Large intestine (tissue), 12 donors: ENCODE results near the gene PIK3C2G. TPM values are rescaled to one million over a fixed set of nuclear protein-coding genes. Genes with fewer than 3 reads are reported as not detected.

Source experiments
- DNase-seq, 2 donors: peaks; one replicate each; pipeline versions ENCODE4 v3.0.0 to v3.0.0-alpha.2; 2013
- H3K27ac ChIP-seq: one replicate; pipeline ENCODE4 v1.5.1; 2013; ENCODE audit warnings: low read length
- H3K27me3 ChIP-seq: 2 replicates; pipeline ENCODE4 v1.6.1; 2013; ENCODE audit warnings: low read length; ENCODE audit not compliant: control insufficient read depth, insufficient read depth
- H3K36me3 ChIP-seq: 2 replicates; pipeline ENCODE4 v1.6.1; 2013; ENCODE audit warnings: low read length; ENCODE audit not compliant: control insufficient read depth, insufficient read depth
- H3K4me1 ChIP-seq: one replicate; pipeline ENCODE4 v1.6.1; 2013; ENCODE audit warnings: low read length; ENCODE audit not compliant: control insufficient read depth, insufficient read depth
- H3K4me3 ChIP-seq: one replicate; pipeline ENCODE4 v1.5.1; 2013; ENCODE audit warnings: low read length
- H3K9me3 ChIP-seq: one replicate; pipeline ENCODE4 v1.6.1; 2013; ENCODE audit warnings: mild to moderate bottlenecking, low read depth, low read length, moderate library complexity; ENCODE audit not compliant: control insufficient read depth
- whole genome bisulfite sequencing: methylation state at CpG from one replicate; pipeline ENCODE4 v1.1.5; 2013; ENCODE audit warnings: low lambda C conversion rate; ENCODE audit not compliant: insufficient coverage; 5-methylcytosine and 5-hydroxymethylcytosine counted together
- long read RNA-seq, 11 donors: transcript quantifications; one replicate each; lab custom pipeline, GENCODE V29; 2026
- polyA plus RNA-seq: library from polyadenylated mRNA; unstranded; fragments of 120-200 nt; gene quantifications from one replicate; pipeline ENCODE4 v1.2.1, GENCODE V29; 2013

Gene PIK3C2G
- 2.1 TPM for polyA plus RNA-seq
- long read RNA-seq, donor 1: 0 reads
- long read RNA-seq, donor 2: 0 reads
- long read RNA-seq, donor 3: 0 reads
- long read RNA-seq, donor 4: 0 reads
- long read RNA-seq, donor 5: 0 reads
- long read RNA-seq, donor 6: 0 reads
- long read RNA-seq, donor 7: 0 reads
- long read RNA-seq, donor 8: 0 reads
- long read RNA-seq, donor 9: 0 reads
- long read RNA-seq, donor 10: 0 reads
- long read RNA-seq, donor 11: 0 reads

DNA sequence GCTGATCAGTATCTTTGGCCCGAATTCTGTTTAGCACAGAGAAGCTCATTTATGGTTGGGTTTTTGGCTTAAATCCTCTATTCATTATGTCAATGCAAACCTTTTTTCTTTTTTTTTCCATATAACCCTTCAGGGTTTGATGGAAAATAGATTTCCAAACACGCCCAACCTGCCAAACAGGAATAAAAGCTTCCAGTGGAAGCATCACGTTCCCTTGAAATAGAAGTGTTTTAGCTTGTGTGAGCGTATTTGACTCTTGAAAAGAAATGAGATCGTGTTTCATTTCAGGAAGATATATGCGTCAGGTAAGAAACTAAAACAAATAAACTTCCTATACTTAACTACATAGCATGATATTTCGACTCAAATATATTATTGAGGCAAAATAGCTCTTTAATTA, at the start of gene PIK3C2G:
PIK3C2G (plus strand) TSS at position 246 of the 400 bp plus-strand sequence. CDS start 20,564 bp downstream, outside the sequence.
- H3K4me3 ChIP-seq: no peak within 1 kb of the TSS
- no peaks in the 10 kb centered on the region for H3K36me3 ChIP-seq
- no peaks in the 10 kb centered on the region for H3K27me3 ChIP-seq
- H3K9me3 ChIP-seq: no peaks in the 10 kb centered on the region
- WGBS: 100% methylated on average over 3 of the region's 7 CpGs
- H3K4me1 ChIP-seq: peaks cover 12% of the 10 kb centered on the region
- H3K27ac ChIP-seq: peak within 1 kb of the TSS; percentile 41
- DNase-seq: no peak

- H3K36me3 ChIP-seq: no peaks in the 10 kb centered on the region
- no peak overlapping the region for H3K4me3 ChIP-seq
- no peaks in the 10 kb centered on the region for H3K27me3 ChIP-seq
- no peak for DNase-seq
- H3K27ac ChIP-seq: no peak overlapping the region
- 71% methylated on average over 1 of the region's 1 CpG for WGBS
- no peaks in the 10 kb centered on the region for H3K4me1 ChIP-seq
- no peaks in the 10 kb centered on the region for H3K9me3 ChIP-seq
These were observed 43.4 kb upstream of the PIK3C2G start for GRCh38 chr12:18217966-18218365.

DNA sequence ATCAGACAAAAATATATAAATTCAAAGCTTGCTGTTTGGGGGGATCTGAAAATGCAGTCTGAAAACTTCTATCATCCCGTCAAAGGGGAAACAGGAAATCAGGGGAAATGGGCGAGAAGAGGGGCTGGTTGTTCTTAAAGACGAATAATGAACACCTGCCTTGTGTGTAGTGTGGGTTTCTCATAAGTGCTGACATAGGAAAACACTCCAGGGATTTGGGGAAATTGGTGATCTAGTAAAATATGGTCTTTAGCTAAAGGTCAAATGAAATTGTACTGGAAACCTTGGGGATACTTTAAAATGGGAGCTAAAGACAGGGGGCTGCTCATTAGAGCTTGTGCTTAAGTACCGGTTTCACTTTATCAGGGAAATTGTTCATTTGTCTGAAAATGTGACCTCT, 39.6 kb upstream of the PIK3C2G start:
- Histone ChIP-seq H3K4me3 (no peak overlapping the region), H3K4me1 (no peaks in the 10 kb centered on the region), H3K36me3 (no peaks in the 10 kb centered on the region), H3K27ac (no peak overlapping the region), H3K27me3 (no peaks in the 10 kb centered on the region), H3K9me3 (no peaks in the 10 kb centered on the region)
- WGBS: 40% methylated on average over 1 of the region's 4 CpGs
- no peak for DNase-seq

DNA sequence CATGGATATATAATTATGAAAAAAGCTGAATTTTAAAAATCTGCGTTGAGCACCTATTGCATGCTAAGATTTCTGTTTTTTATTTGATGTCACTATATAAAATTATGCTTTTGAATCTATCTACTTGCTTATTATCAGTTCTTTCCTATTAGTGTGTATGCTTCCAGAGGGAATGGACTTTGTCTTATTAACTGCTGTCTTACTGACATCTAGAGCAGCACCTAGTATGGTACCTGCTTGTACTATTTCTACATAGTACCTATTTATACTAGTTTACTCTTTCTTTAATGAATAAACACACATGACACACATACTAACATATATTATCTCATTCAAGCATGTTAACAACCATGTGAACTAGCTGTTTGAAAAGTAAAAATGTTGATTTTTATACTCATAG, 38.6 kb upstream of the PIK3C2G start:
- no peaks in the 10 kb centered on the region for H3K27me3 ChIP-seq
- H3K4me1 ChIP-seq: no peaks in the 10 kb centered on the region
- no peaks in the 10 kb centered on the region for H3K9me3 ChIP-seq
- no peak overlapping the region for H3K27ac ChIP-seq
- no CpG with 5 or more reads among the region's 1 CpG for WGBS
- H3K36me3 ChIP-seq: no peaks in the 10 kb centered on the region
- H3K4me3 ChIP-seq: no peak overlapping the region
- DNase-seq: no peak

DNA sequence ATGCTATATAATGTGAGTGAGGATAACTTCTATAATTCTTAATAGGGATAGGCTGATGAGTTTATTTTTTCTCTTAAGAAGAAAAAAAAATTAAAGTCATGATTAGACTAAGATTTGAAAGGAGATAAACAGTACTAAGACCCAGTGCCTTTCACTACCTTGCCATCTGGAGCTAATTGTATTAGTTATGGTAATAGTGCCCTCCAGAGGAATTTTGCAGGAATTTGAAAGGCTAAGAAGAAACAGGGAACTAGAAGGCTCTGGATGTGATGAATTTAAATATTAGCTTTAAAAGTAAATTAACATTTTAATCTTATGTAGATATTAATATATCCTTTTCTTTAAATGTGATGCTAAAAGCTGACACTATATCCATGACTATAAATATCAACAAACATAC, 36.6 kb upstream of the PIK3C2G start:
- DNase-seq: peak; percentile 12 to 17
- H3K4me3 ChIP-seq: no peak overlapping the region
- no peaks in the 10 kb centered on the region for H3K36me3 ChIP-seq
- no peaks in the 10 kb centered on the region for H3K4me1 ChIP-seq
- H3K9me3 ChIP-seq: no peaks in the 10 kb centered on the region
- H3K27me3 ChIP-seq: no peaks in the 10 kb centered on the region
- H3K27ac ChIP-seq: no peak overlapping the region

DNA sequence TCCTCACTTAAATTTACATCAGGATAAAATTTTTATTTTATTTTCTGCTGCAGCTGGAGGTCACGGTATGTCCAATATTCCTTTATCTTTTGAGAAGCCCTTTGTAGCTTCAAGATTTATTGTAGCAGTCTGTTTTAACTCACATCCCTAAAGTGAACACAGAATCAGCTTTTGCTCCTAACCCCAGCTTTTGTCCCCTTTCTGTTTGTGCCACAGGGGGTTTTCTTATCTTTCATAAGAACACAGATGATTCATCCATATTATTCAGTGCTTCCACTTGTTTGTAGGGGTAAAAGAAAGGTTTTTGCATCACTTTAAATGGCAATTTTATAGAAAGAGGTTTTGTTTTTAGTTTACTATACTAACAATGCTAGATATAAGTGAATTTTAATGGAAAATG, 21.8 kb upstream of the PIK3C2G start:
- no peak for DNase-seq
- Histone ChIP-seq H3K27ac (no peak overlapping the region), H3K9me3 (peaks cover 4% of the 10 kb centered on the region), H3K27me3 (no peaks in the 10 kb centered on the region), H3K4me3 (no peak overlapping the region), H3K4me1 (no peaks in the 10 kb centered on the region), H3K36me3 (no peaks in the 10 kb centered on the region)
- 100% methylated on average over 1 of the region's 1 CpG for WGBS

DNA sequence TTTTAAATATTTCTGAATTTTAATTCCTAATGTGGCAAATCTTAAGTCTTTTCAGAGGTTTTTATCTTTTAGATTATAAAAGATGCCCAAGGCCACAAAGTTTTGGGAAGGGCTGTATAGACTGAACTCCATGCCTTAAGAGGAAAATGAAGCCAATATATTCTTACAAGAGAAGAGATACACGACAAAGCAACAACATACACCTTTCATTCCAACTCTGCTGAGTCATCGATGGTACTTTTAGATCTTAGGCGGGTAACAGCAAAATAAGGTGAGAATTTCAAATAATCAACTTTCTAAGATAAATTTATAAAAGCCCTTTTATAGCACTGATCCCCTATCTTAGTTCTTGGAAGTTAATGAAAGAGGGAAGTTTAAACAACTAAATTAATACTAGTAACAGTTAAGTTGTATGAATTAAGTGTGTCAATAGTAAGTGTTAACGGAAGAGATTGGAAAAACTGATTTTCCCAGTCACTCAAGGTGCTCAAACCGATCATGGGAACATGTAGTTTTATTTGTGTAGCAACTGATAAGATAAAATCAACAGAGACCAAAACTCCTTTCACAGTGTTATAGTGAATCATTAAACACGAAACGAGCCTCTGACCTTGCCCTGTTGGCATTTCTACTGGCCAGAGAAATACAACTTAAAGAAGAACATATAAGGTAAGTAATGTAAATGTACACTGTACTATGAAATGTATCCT, 18.8 kb upstream of the PIK3C2G start:
- Histone ChIP-seq H3K4me3 (peak overlapping the region; percentile 0), H3K27ac (peak overlapping the region; percentile 70), H3K4me1 (no peaks in the 10 kb centered on the region), H3K36me3 (no peaks in the 10 kb centered on the region), H3K9me3 (no peaks in the 10 kb centered on the region), H3K27me3 (no peaks in the 10 kb centered on the region)
- DNase-seq: peak; percentile 46 to 74
- 19% methylated on average over 4 of the region's 7 CpGs for WGBS

GRCh38 chr12:18243238-18243637, 18.1 kb upstream of the PIK3C2G start:
- Histone ChIP-seq H3K4me3 (peak overlapping the region; percentile 0), H3K36me3 (no peaks in the 10 kb centered on the region), H3K9me3 (no peaks in the 10 kb centered on the region), H3K27me3 (no peaks in the 10 kb centered on the region), H3K4me1 (no peaks in the 10 kb centered on the region), H3K27ac (peak overlapping the region; percentile 70)
- DNase-seq: peak in 1 of 2 donors; percentile 22

GRCh38 chr12:18246066-18246465, 15.3 kb upstream of the PIK3C2G start:
- WGBS: no CpG with 5 or more reads among the region's 1 CpG
- no peak for DNase-seq
- H3K4me3 ChIP-seq: no peak overlapping the region
- H3K4me1 ChIP-seq: no peaks in the 10 kb centered on the region
- H3K27me3 ChIP-seq: no peaks in the 10 kb centered on the region
- H3K27ac ChIP-seq: no peak overlapping the region
- no peaks in the 10 kb centered on the region for H3K9me3 ChIP-seq
- no peaks in the 10 kb centered on the region for H3K36me3 ChIP-seq

- Histone ChIP-seq H3K27me3 (no peaks in the 10 kb centered on the region), H3K27ac (no peak overlapping the region), H3K36me3 (no peaks in the 10 kb centered on the region), H3K4me3 (no peak overlapping the region), H3K9me3 (no peaks in the 10 kb centered on the region), H3K4me1 (peaks cover 8% of the 10 kb centered on the region)
- peak; percentile 55 to 75 for DNase-seq
- WGBS: 42% methylated on average over 3 of the region's 6 CpGs
These were observed 10.9 kb upstream of the PIK3C2G start for GRCh38 chr12:18250313-18250916.
